ENCODE measurements around the gene MTA1. TPM values are rescaled to one million over a fixed set of nuclear protein-coding genes. Genes with fewer than 3 reads are reported as not detected.

MTA1 gene
- total RNA-seq, 2 experiments from 2014 or later, result 103 to 217 TPM

DNA sequence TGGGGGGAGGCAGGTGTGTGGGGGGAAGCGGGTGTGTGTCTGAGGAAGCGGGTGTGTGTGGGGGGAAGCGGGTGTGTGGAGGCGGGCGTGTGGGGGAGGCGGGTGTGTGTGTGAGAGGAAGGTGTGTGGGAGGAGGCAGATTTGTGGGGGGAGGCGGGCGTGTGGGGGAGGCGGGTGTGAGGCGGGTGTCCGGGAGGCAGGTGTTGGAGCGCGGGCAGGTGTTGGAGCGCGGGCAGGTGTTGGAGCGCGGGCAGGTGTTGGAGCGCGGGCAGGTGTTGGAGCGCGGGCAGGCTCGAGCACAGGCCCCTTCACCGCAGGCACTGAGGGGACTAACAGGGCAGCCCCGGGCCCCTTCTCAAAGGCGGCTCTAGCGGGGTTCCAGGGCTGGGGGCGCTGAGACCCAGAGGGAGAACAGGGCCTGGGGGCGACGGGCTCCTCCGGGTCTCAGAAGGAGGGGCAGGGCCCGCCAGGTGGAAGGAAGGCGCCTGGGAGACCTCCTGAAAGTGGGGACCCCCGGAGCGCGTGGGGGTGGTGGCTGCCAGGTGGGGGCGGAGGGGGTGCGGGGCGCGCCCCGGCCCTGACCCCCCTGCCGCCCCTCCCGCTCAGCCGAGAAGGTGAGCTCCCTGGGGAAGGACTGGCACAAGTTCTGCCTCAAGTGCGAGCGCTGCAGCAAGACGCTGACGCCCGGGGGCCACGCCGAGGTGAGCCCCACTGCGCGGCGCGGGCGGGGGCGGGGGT is 58.2 kb downstream of the MTA1 start:
- Histone ChIP-seq H3K4me1 (ENCODE audit: insufficient read depth, low read length, poor library complexity, severe bottlenecking) (peaks cover 24% of the 10 kb centered on the region), H4K20me1 (ENCODE audit: insufficient read depth, low read length) (no peaks in the 10 kb centered on the region), H3K79me2 (ENCODE audit: insufficient read depth, low read depth, low read length) (no peaks in the 10 kb centered on the region), H2AFZ (ENCODE audit: low read length) (no peak overlapping the region), H3K9me2 (ENCODE audit: insufficient read depth, low read length) (no peaks in the 10 kb centered on the region), H3K4me2 (ENCODE audit: low read length) (no peak overlapping the region), H3K4me3 (ENCODE audit: low read depth, low read length, poor library complexity, severe bottlenecking) (no peak overlapping the region), H3K9me3 (ENCODE audit: low read length) (no peaks in the 10 kb centered on the region), H3K36me3 (ENCODE audit: insufficient read depth, low read length) (no peaks in the 10 kb centered on the region), H3K27ac (ENCODE audit: low read depth, low read length, poor library complexity, severe bottlenecking) (no peak overlapping the region)
- intact Hi-C loops (cut with micrococcal nuclease; ENCODE audit: unreplicated experiment), result no loop called here
- no TSS peak for BruUV-seq (replicated peaks)
- ChIA-PET POLR2A (no interaction called here), CTCF (ENCODE audit: unreplicated experiment) (no interaction called here)
- TF ChIP-seq CTCF (conservative IDR thresholded peaks at IDR 0.05; ENCODE audit: low read length), result no peak
- TF ChIP-seq EZH2phosphoT487 (IDR thresholded peaks at IDR 0.05; ENCODE audit: borderline replicate concordance, low read depth, low read length), result no peak
- no peak for DNase-seq (ENCODE audit: low spot score)

DNA sequence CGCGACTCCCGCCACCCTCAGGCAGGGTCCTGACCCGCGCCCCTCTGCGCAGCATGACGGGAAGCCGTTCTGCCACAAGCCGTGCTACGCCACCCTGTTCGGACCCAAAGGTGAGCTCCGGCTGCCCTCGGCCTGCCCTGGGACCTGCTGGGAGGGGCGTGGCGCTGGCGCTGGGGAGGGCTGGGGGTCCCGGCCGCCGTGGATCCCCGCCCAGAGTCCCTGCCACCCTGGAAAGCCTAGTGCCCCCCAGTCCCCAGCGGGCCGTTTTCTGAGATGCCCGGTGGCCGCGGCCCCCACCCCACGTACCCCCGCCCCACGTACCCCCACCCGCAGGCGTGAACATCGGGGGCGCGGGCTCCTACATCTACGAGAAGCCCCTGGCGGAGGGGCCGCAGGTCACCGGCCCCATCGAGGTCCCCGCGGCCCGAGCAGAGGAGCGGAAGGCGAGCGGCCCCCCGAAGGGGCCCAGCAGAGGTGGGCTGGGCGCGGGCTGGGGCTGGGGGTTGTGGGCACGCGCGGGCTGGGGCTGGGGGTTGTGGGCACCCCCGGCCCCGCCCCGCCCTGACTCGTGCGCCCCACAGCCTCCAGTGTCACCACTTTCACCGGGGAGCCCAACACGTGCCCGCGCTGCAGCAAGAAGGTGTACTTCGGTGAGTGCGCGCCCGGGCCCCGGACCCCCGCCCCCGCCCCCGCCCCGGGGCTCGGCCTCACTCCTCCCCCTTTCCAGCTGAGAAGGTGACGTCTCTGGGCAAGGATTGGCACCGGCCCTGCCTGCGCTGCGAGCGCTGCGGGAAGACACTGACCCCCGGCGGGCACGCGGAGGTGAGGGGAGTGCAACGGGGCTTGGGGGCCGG is 59.0 kb downstream of the MTA1 start:
- POLR2A ChIA-PET, result no interaction called here
- Histone ChIP-seq H3K4me3 (ENCODE audit: low read depth, low read length, poor library complexity, severe bottlenecking) (no peak overlapping the region), H3K9me3 (ENCODE audit: low read length) (no peaks in the 10 kb centered on the region), H3K79me2 (ENCODE audit: insufficient read depth, low read depth, low read length) (no peaks in the 10 kb centered on the region), H3K36me3 (ENCODE audit: insufficient read depth, low read length) (no peaks in the 10 kb centered on the region), H2AFZ (ENCODE audit: low read length) (no peak overlapping the region), H3K27ac (ENCODE audit: low read depth, low read length, poor library complexity, severe bottlenecking) (no peak overlapping the region), H3K4me2 (ENCODE audit: low read length) (no peak overlapping the region), H3K4me1 (ENCODE audit: insufficient read depth, low read length, poor library complexity, severe bottlenecking) (peaks cover 21% of the 10 kb centered on the region), H3K9me2 (ENCODE audit: insufficient read depth, low read length) (no peaks in the 10 kb centered on the region), H4K20me1 (ENCODE audit: insufficient read depth, low read length) (no peaks in the 10 kb centered on the region)
- BruUV-seq (replicated peaks), result no TSS peak
- CTCF ChIA-PET (ENCODE audit: unreplicated experiment), result no interaction called here
- TF ChIP-seq EZH2phosphoT487 (IDR thresholded peaks at IDR 0.05; ENCODE audit: borderline replicate concordance, low read depth, low read length) (no peak), CTCF (conservative IDR thresholded peaks at IDR 0.05; ENCODE audit: low read length) (no peak)
- intact Hi-C loops (cut with micrococcal nuclease; ENCODE audit: unreplicated experiment), result no loop called here
- no peak for DNase-seq (ENCODE audit: low spot score)

Measured in OCI-LY7 (cell line).